Hepatocyte (in vitro differentiated cells): ENCODE results near the gene GPAT3.

Experiments used
- EZH2phosphoT487 ChIP-seq: fragments of 200-600 bp; sonication (generic); IDR thresholded peaks from one replicate; pipeline ENCODE4 v1.6.1; 2018; ENCODE audit warnings: antibody characterized with exemption, mild to moderate bottlenecking, low read depth, moderate library complexity; ENCODE audit not compliant: unreplicated experiment, severe bottlenecking
- TF ChIP-seq, protein P1 (sequence below): fragments of 200-600 bp; sonication (generic); IDR thresholded peaks from 2 replicates; pipeline ENCODE4 v1.5.1; 2016; ENCODE audit warnings: antibody characterized with exemption, mild to moderate bottlenecking; ENCODE audit not compliant: poor library complexity

DNA sequence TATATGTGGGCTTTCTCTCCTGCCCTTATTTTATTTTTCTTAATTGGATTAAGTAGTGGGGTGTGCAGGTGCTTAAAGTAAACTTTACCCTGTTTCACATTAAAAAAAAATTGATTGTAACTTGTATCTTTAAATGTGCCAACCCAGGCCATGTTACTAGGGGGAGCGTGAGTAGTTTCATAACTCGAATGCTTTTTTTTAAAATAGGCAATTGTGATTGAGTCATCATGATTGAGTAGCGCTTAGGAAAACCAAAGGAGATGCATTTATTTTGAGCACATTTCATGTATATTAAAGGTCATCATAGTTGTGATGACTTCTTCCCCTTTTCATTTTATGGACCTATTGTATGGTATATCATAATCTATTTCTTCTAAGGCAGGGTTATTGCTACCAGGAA, 32.2 kb downstream of the GPAT3 start:
- TF ChIP-seq, protein P1, sequence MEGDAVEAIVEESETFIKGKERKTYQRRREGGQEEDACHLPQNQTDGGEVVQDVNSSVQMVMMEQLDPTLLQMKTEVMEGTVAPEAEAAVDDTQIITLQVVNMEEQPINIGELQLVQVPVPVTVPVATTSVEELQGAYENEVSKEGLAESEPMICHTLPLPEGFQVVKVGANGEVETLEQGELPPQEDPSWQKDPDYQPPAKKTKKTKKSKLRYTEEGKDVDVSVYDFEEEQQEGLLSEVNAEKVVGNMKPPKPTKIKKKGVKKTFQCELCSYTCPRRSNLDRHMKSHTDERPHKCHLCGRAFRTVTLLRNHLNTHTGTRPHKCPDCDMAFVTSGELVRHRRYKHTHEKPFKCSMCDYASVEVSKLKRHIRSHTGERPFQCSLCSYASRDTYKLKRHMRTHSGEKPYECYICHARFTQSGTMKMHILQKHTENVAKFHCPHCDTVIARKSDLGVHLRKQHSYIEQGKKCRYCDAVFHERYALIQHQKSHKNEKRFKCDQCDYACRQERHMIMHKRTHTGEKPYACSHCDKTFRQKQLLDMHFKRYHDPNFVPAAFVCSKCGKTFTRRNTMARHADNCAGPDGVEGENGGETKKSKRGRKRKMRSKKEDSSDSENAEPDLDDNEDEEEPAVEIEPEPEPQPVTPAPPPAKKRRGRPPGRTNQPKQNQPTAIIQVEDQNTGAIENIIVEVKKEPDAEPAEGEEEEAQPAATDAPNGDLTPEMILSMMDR, result no peak
- no peak for TF ChIP-seq EZH2phosphoT487
